ENCODE results near the gene LSS.

Gene LSS

GRCh38 chr21:46214478-46215340 is 13.9 kb downstream of the LSS start:
- no peak overlapping the region for H3K27ac ChIP-seq (ENCODE audit: low read length)
- no peaks in the 10 kb centered on the region for H3K27me3 ChIP-seq (replicated peaks; ENCODE audit: insufficient read depth, low read length)
- H3K9ac ChIP-seq (ENCODE audit: low read length) = no peak overlapping the region
- DNase-seq = no peak
- H3K9me2 ChIP-seq (replicated peaks; ENCODE audit: insufficient read depth, low read length) = no peaks in the 10 kb centered on the region
- no peaks in the 10 kb centered on the region for H3K9me3 ChIP-seq (replicated peaks; ENCODE audit: insufficient read depth, low read length)
- no peaks in the 10 kb centered on the region for H3K36me3 ChIP-seq (replicated peaks; ENCODE audit: insufficient read depth, low read length)
- 0 out of 2 replicates have a peak, but pooled peaks cover 5% of the 10 kb centered on the region for H3K79me2 ChIP-seq (ENCODE audit: low read length)
- no peaks in the 10 kb centered on the region for H3F3A ChIP-seq (ENCODE audit: insufficient read depth, low read length)
- no peak overlapping the region for H3K4me2 ChIP-seq (ENCODE audit: low read depth, low read length)
- TF ChIP-seq EZH2 (optimal IDR thresholded peaks at IDR 0.05; ENCODE audit: low read depth, low read length) = no peak
- H3K4me3 ChIP-seq (ENCODE audit: low read length) = no peak overlapping the region
- H3K4me1 ChIP-seq (ENCODE audit: low read length) = no peaks in the 10 kb centered on the region
- no peak overlapping the region for H2AFZ ChIP-seq (ENCODE audit: low read length)
- no peaks in the 10 kb centered on the region for H4K20me1 ChIP-seq (ENCODE audit: insufficient read depth, low read length)

GRCh38 chr21:46213620-46214286 is 14.8 kb downstream of the LSS start:
- Histone ChIP-seq H3K27ac (ENCODE audit: low read length) (no peak overlapping the region), H3K9me2 (replicated peaks; ENCODE audit: insufficient read depth, low read length) (no peaks in the 10 kb centered on the region), H3K4me1 (ENCODE audit: low read length) (no peaks in the 10 kb centered on the region), H2AFZ (ENCODE audit: low read length) (no peak overlapping the region), H3F3A (ENCODE audit: insufficient read depth, low read length) (no peaks in the 10 kb centered on the region), H3K9me3 (replicated peaks; ENCODE audit: insufficient read depth, low read length) (no peaks in the 10 kb centered on the region), H3K4me2 (ENCODE audit: low read depth, low read length) (no peak overlapping the region), H3K9ac (ENCODE audit: low read length) (no peak overlapping the region), H3K27me3 (replicated peaks; ENCODE audit: insufficient read depth, low read length) (no peaks in the 10 kb centered on the region), H3K36me3 (replicated peaks; ENCODE audit: insufficient read depth, low read length) (no peaks in the 10 kb centered on the region), H3K79me2 (ENCODE audit: low read length) (no peaks in the 10 kb centered on the region), H3K4me3 (ENCODE audit: low read length) (no peak overlapping the region), H4K20me1 (ENCODE audit: insufficient read depth, low read length) (no peaks in the 10 kb centered on the region)
- TF ChIP-seq CTCF (IDR thresholded peaks at IDR 0.05; ENCODE audit: low read length) (no peak), EZH2phosphoT487 (IDR thresholded peaks at IDR 0.05; ENCODE audit: low read length) (no peak), EZH2 (optimal IDR thresholded peaks at IDR 0.05; ENCODE audit: low read depth, low read length) (no peak)
- no peak for DNase-seq

GRCh38 chr21:46212721-46213484 is 15.7 kb downstream of the LSS start:
- no peaks in the 10 kb centered on the region for H3K36me3 ChIP-seq (replicated peaks; ENCODE audit: insufficient read depth, low read length)
- no peaks in the 10 kb centered on the region for H4K20me1 ChIP-seq (ENCODE audit: insufficient read depth, low read length)
- no peak overlapping the region for H3K4me3 ChIP-seq (ENCODE audit: low read length)

More at GRCh38 chr21:46212721-46213484, 15.7 kb downstream of the LSS start:
- Histone ChIP-seq H3K27me3 (replicated peaks; ENCODE audit: insufficient read depth, low read length) (no peaks in the 10 kb centered on the region), H2AFZ (ENCODE audit: low read length) (no peak overlapping the region), H3K9me3 (replicated peaks; ENCODE audit: insufficient read depth, low read length) (no peaks in the 10 kb centered on the region), H3K9me2 (replicated peaks; ENCODE audit: insufficient read depth, low read length) (no peaks in the 10 kb centered on the region), H3K4me2 (ENCODE audit: low read depth, low read length) (no peak overlapping the region), H3K79me2 (ENCODE audit: low read length) (no peaks in the 10 kb centered on the region), H3K27ac (ENCODE audit: low read length) (no peak overlapping the region), H3K9ac (ENCODE audit: low read length) (no peak overlapping the region), H3K4me1 (ENCODE audit: low read length) (no peaks in the 10 kb centered on the region), H3F3A (ENCODE audit: insufficient read depth, low read length) (no peaks in the 10 kb centered on the region)
- no peak for DNase-seq
- TF ChIP-seq CTCF (IDR thresholded peaks at IDR 0.05; ENCODE audit: low read length) (no peak), EZH2phosphoT487 (IDR thresholded peaks at IDR 0.05; ENCODE audit: low read length) (no peak), EZH2 (optimal IDR thresholded peaks at IDR 0.05; ENCODE audit: low read depth, low read length) (no peak)

Data from MM.1S (cell line).